Measurements from ENCODE around the gene TMEM117.

TMEM117 gene

GRCh38 chr12:43835656-43836474 is at the start of gene TMEM117:
Gene TMEM117 (plus strand): TSS chr12:43836081.
- DNase-seq, result no peak

- no peak for DNase-seq
Measured at GRCh38 chr12:43786899-43787693, 48.8 kb upstream of the TMEM117 start.

- no peak for DNase-seq
Measured at GRCh38 chr12:43789941-43790340, 45.9 kb upstream of the TMEM117 start.

- no peak for DNase-seq
Measured at GRCh38 chr12:43795716-43796280, 40.1 kb upstream of the TMEM117 start.

GRCh38 chr12:43797561-43798217 is 38.2 kb upstream of the TMEM117 start:
- no peak for DNase-seq

- no peak for DNase-seq
Measured at GRCh38 chr12:43805149-43805859, 30.6 kb upstream of the TMEM117 start.

- peak; percentile 2 for DNase-seq
Measured at GRCh38 chr12:43805860-43806736, 29.8 kb upstream of the TMEM117 start, which contains the start of gene TWF1. Gene TWF1 (minus strand): TSS chr12:43806317. CDS start chr12:43806245, 72 bp downstream.

GRCh38 chr12:43806737-43807072 is 29.2 kb upstream of the TMEM117 start:
- DNase-seq, result no peak

- DNase-seq, result no peak
Measured at GRCh38 chr12:43807386-43807785, 28.5 kb upstream of the TMEM117 start.

- DNase-seq, result no peak
Measured at GRCh38 chr12:43812057-43812456, 23.8 kb upstream of the TMEM117 start.

- DNase-seq, result no peak
Measured at GRCh38 chr12:43812926-43813325, 23.0 kb upstream of the TMEM117 start.

- no peak for DNase-seq
Measured at GRCh38 chr12:43815416-43815815, 20.5 kb upstream of the TMEM117 start.

- DNase-seq, result no peak
Measured at GRCh38 chr12:43816168-43816567, 19.7 kb upstream of the TMEM117 start.

GRCh38 chr12:43824207-43824775 is 11.6 kb upstream of the TMEM117 start:
- DNase-seq, result no peak

GRCh38 chr12:43826681-43827080 is 9.2 kb upstream of the TMEM117 start:
- no peak for DNase-seq

GRCh38 chr12:43827093-43827492 is 8.8 kb upstream of the TMEM117 start:
- DNase-seq, result no peak

GRCh38 chr12:43832463-43833168 is 3.3 kb upstream of the TMEM117 start:
- DNase-seq, result no peak

- DNase-seq, result no peak
Measured at GRCh38 chr12:43835264-43835655, 621 bp upstream of the TMEM117 start.

GRCh38 chr12:43836475-43836989 is 651 bp downstream of the TMEM117 start:
- peak; percentile 7 for DNase-seq

GRCh38 chr12:43840338-43840737 is 4.5 kb downstream of the TMEM117 start:
- DNase-seq, result no peak
